NCI-H1436 treated with DMSO at 0.1 percent for 48 hours (cell line): Measurements from ENCODE around the gene SCD5.
A peak's percentile ranks its signal among the peaks of the same experiment; 100 is the strongest.

Source experiments
- DNase-seq: peaks from one replicate; lab custom pipeline; 2025; lab: John Stamatoyannopoulos, UW

SCD5 gene

GRCh38 chr4:82797040-82797404 is 1.6 kb downstream of the SCD5 start:
- no peak for DNase-seq

DNA sequence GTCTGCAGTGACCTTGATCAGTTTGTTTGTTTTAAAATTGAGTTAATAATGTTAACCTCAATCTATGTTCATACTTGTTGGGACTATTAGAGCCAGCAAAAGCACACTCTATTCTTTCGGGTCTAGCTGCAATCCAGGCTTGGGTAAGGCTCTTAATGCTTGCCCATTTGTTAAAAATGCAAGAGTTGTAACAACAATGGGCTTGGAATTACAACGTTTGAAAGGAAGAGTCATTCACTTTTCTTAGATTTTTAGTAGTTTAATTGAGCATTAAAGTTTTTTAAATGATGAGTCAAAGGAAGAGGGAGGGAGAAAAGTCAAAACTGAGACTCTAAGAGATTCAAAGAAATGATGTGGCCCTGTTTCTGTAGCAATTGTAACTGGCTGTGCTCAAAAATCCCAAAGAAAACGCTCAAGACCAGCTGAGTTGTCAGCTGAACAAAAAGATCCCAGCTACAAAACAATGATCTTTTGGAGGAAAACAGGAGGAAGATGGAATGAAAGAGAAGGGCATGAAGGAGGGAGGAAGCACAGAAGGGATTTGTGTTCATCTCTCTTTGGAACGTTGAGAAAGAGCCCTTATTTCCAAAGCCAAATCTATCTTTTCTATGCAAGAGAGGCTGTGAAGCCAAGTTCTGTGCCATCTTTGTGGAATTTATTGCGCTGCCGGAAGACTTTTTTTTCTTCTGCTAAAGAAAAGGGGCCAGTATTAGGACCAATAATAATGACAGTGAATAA is 5.5 kb downstream of the SCD5 start:
- DNase-seq = no peak

- DNase-seq = no peak
Measured at GRCh38 chr4:82791179-82791578, 7.4 kb downstream of the SCD5 start.

DNA sequence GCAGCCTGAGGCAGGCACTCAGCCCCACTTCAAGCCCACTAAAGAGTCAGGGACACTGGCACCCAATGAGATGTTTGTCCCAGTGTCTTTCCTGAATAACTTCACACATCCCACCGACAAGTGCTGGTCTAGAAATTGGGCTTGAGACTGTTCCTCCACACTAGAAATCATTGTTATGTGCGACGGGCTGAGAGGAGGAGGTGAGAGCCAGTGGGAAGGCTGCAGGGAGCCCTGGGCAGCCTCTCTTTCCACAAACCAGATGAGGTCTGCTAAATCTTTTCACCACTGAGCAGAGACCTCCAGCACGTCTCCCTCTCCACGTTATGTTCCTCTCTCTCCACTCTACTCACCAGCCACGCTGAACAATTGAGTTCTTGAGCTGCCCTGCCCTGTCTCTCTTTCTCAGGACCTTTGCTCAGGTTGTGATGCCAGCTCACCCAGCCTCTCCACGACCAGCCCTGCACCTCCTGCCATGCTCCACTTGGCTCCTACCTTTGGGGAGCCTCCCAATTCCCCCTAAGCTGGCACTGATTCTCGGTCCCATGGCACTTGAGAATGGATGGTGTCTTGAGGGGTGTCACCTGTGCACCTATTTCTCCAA is 8.4 kb downstream of the SCD5 start:
- DNase-seq = no peak

GRCh38 chr4:82789025-82789776 is 9.4 kb downstream of the SCD5 start:
- no peak for DNase-seq

DNA sequence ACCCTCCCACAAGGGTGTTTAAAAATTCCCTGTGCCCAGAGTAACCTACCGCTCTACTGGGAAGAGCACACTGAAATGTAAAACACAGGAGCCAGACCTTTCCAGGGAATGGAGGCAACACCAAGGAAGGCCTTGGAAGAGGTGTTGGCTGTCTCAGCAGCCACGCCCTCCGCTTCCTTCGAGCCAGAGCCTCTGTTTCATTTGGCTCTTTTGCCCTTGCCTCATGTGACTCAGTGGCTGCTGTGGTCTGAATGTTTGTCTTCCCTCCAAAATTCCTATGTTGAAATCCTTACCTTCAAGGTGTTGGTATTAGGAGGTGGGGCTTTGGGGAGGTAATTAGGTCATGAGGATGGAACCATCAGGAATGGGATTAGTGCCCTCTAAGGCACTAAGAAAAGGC is 11.3 kb downstream of the SCD5 start:
- no peak for DNase-seq

- no peak for DNase-seq
Measured at GRCh38 chr4:82786828-82787227, 11.8 kb downstream of the SCD5 start.

DNA sequence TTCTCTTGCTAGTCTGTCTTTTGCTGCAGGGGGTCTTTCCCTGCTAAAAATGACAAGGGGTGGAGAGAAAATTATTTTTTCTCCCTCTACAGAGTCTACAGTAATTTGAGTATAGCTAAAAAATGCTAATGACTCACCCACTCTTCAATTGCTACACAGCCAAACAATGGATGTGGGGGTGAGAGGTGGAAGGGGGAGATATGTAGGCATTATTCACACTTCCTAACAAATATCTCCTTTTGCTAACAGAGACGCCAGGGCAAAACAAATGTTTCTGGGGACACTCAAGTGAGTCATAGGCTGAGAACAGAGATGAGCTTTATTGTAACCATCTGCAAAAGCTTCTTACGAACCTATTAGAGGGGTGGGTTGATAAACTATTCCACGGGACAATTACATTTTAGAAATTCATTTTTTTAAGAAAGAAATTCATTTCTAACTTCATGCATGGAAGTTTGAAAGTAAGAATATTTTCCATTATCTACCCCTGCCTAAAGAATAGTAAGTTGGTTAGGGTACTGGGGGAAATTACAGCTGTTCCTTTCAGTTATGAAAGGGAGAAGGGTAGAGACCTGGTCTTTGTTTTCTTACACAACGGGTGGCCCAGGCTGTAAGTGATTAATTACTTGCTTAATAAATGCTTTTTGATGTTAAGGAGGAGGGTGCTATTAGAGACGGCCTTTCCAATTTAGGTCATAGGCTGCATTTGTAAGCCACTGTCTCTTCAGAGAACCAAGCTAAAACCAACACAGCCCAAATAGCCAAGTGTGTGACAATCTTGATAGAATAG is 12.8 kb downstream of the SCD5 start:
- no peak for DNase-seq

- no peak for DNase-seq
Measured at GRCh38 chr4:82784681-82785610, 13.7 kb downstream of the SCD5 start.

GRCh38 chr4:82782626-82783345 is 15.8 kb downstream of the SCD5 start:
- DNase-seq = no peak

- DNase-seq = peak; percentile 97
Measured at GRCh38 chr4:82780752-82781231, 17.8 kb downstream of the SCD5 start.

DNA sequence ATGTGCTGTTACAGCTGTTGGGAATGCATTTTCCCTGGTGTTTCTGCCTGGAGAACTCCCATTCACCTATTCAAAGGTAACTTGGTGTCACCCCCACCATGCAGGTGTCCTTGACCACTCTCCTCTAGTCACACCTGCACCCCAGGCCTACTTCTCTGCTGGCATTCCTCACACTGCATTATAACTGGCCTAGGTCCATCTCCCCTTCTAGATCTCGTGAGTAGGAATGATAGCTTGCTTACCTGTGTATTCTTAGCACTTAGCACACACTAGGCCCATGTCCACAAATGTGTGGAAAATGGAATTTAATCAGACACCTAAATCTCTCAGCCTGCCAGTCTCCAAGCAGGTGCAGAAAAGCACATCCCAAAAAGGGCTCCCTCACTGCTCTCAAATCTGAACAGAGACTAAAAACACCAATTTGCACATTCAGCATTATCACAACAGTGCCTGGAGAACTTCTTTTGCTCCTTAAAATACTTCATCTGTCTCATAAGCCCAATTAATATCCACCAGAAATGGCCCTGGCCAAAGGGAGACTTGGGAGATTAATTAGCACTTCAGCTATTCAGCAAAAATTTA is 18.3 kb downstream of the SCD5 start:
- no peak for DNase-seq

GRCh38 chr4:82779032-82779431 is 19.6 kb downstream of the SCD5 start:
- DNase-seq = no peak

DNA sequence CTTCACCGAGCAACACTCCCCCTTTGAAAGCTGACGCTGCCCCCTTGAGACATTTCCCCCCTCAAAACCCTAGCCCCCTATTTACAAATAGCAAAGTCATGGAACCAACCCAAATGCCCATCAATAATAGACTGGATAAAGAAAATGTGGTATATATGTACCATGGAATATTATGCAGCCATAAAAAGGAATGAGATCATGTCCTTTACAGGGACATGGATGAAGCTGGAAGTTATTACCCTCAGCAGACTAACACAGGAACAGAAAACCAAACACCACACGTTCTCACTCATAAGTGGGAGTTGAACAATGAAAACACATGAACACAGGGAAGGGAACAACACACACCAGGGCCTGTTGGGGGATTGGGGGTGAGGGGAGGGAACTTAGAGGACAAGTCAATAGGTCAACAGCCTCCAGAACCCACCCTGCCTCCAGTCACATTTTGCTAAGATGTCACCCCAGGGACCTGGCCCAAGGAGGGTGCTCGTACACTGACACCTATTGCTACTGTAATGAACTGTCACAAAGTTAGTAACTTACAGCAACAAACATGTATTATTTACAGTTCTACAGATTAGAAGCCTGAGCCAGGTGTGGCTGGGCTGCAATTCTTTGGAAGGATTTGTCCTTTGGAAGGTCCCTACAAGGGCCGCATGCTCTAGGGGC is 20.6 kb downstream of the SCD5 start:
- no peak for DNase-seq

- DNase-seq = no peak
Measured at GRCh38 chr4:82776925-82777542, 21.6 kb downstream of the SCD5 start.

- DNase-seq = no peak
Measured at GRCh38 chr4:82775243-82775642, 23.4 kb downstream of the SCD5 start.

DNA sequence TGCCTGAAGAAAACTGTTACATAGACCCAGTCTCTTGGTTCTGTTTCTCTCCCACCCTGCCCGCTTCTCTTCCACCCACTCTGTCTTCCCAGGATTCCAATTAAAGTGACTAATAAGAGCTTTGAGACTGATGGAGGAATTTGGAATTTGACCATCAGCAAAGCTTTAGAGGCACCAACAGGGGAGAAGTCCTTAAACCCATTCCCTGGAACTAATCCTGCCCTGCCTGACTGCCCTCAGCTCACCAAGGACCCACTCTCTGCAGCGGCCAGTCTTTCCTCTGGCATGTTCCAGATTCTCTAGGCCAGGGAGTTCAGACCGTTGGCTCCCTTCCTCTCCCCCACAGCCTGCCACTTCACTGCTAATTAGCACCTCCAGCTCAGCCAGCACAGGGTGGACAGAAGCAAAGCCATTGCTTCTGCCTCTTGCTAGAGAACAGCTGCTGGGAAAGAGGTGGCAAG is 23.9 kb downstream of the SCD5 start:
- DNase-seq = no peak

GRCh38 chr4:82773057-82773456 is 25.5 kb downstream of the SCD5 start:
- DNase-seq = no peak

DNA sequence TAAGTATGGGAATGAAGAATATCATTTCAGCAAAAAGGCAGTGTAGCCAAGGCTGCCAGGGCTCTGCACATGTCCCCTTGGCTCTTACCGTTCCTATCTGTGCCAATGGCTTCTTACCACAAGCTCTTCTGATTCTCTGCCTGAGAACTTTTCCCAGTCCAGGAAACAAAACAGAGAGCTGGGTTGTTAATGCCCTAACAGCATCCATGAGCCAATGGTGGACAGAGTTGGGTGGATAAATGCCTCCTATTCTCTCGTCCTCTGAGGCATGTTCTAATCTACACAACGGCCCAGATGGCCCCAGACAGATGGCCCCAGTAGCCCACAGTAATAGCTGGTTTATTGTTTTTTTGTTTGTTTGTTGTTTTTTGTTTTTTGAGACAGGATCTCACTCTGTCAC is 28.0 kb downstream of the SCD5 start:
- no peak for DNase-seq
